Adipocyte (in vitro differentiated cells): ENCODE results near the gene CACNA1I.
"Not testable (repeated sequence)": the region's sequence is repeated elsewhere in the genome, so short reads cannot be mapped to it uniquely, and the experiment has no call there.

Experiments used
- DNase-seq: peaks from one replicate; pipeline ENCODE4 v3.0.0-alpha.2; 2015; ENCODE audit warnings: low read depth
- H3K27me3 ChIP-seq: replicated peaks from 2 replicates; pipeline ENCODE4 v1.7.0; 2013; ENCODE audit warnings: mild to moderate bottlenecking, low read length, moderate library complexity; ENCODE audit not compliant: control insufficient read depth, insufficient read depth
- H3K36me3 ChIP-seq: 2 replicates; pipeline ENCODE4 v1.7.0; 2013; ENCODE audit warnings: low read length, mild to moderate bottlenecking, moderate library complexity; ENCODE audit not compliant: control insufficient read depth, insufficient read depth, severe bottlenecking
- H3K4me1 ChIP-seq: 2 replicates; pipeline ENCODE4 v1.7.0; 2013; ENCODE audit warnings: mild to moderate bottlenecking, low read length, moderate library complexity; ENCODE audit not compliant: control insufficient read depth, insufficient read depth
- H3K4me3 ChIP-seq: 2 replicates; pipeline ENCODE4 v1.7.0; 2013; ENCODE audit warnings: mild to moderate bottlenecking, low read length, moderate library complexity
- H3K9ac ChIP-seq: 2 replicates; pipeline ENCODE4 v1.7.0; 2013; ENCODE audit warnings: mild to moderate bottlenecking, low read length, moderate library complexity
- H3K9me3 ChIP-seq: 2 replicates; pipeline ENCODE4 v1.7.0; 2013; ENCODE audit warnings: mild to moderate bottlenecking, low read length, moderate library complexity; ENCODE audit not compliant: control insufficient read depth

CACNA1I gene

GRCh38 chr22:39570665-39571064 is at the start of gene CACNA1I:
Gene CACNA1I (plus strand): TSS chr22:39570753. CDS start chr22:39570753, 0 bp downstream.
- Histone ChIP-seq H3K4me3 (no peak within 1 kb of the TSS), H3K9ac (no peak within 1 kb of the TSS), H3K36me3 (no peaks in the 10 kb centered on the region), H3K27me3 (peaks cover 20% of the 10 kb centered on the region), H3K4me1 (peaks cover 7% of the 10 kb centered on the region), H3K9me3 (no peaks in the 10 kb centered on the region)
- no peak for DNase-seq

- H3K27me3 ChIP-seq, H3K9me3 ChIP-seq: not testable (repeated sequence)
- peak; percentile 15 for DNase-seq
- H3K9ac ChIP-seq = peak overlapping the region; percentile 100
- peaks cover 53% of the 10 kb centered on the region for H3K36me3 ChIP-seq
- peak overlapping the region; percentile 95 for H3K4me3 ChIP-seq
- peaks cover 37% of the 10 kb centered on the region for H3K4me1 ChIP-seq
Measured at GRCh38 chr22:39521106-39521885, 49.3 kb upstream of the CACNA1I start.

GRCh38 chr22:39522091-39522490 is 48.5 kb upstream of the CACNA1I start:
- not testable (repeated sequence) for H3K27me3 ChIP-seq, H3K9me3 ChIP-seq, DNase-seq
- Histone ChIP-seq H3K4me3 (peak overlapping the region; percentile 95), H3K4me1 (peaks cover 37% of the 10 kb centered on the region), H3K9ac (peak overlapping the region; percentile 100), H3K36me3 (peaks cover 46% of the 10 kb centered on the region)

GRCh38 chr22:39522567-39523300 is 47.8 kb upstream of the CACNA1I start:
- Histone ChIP-seq H3K36me3 (peaks cover 43% of the 10 kb centered on the region), H3K4me1 (peaks cover 35% of the 10 kb centered on the region), H3K9me3 (no peaks in the 10 kb centered on the region), H3K4me3 (peak overlapping the region; percentile 95), H3K27me3 (no peaks in the 10 kb centered on the region), H3K9ac (peak overlapping the region; percentile 100)
- peak; percentile 61 for DNase-seq

GRCh38 chr22:39524089-39524752 is 46.3 kb upstream of the CACNA1I start:
- Histone ChIP-seq H3K9me3 (no peaks in the 10 kb centered on the region), H3K4me3 (peak overlapping the region; percentile 53), H3K36me3 (peaks cover 53% of the 10 kb centered on the region), H3K27me3 (no peaks in the 10 kb centered on the region), H3K9ac (peak overlapping the region; percentile 100), H3K4me1 (peaks cover 33% of the 10 kb centered on the region)
- peak; percentile 24 for DNase-seq

- Histone ChIP-seq H3K4me1 (peaks cover 39% of the 10 kb centered on the region), H3K9me3 (no peaks in the 10 kb centered on the region), H3K9ac (peak overlapping the region; percentile 100), H3K36me3 (peaks cover 60% of the 10 kb centered on the region), H3K4me3 (peak overlapping the region; percentile 53), H3K27me3 (no peaks in the 10 kb centered on the region)
- DNase-seq = no peak
Measured at GRCh38 chr22:39524753-39525657, 45.5 kb upstream of the CACNA1I start.

GRCh38 chr22:39525658-39525975 is 44.9 kb upstream of the CACNA1I start:
- Histone ChIP-seq H3K9ac (no peak overlapping the region), H3K36me3 (peaks cover 64% of the 10 kb centered on the region), H3K4me1 (peaks cover 45% of the 10 kb centered on the region), H3K4me3 (no peak overlapping the region), H3K27me3 (no peaks in the 10 kb centered on the region), H3K9me3 (no peaks in the 10 kb centered on the region)
- DNase-seq = no peak

GRCh38 chr22:39526736-39527171 is 43.8 kb upstream of the CACNA1I start:
- peaks cover 56% of the 10 kb centered on the region for H3K4me1 ChIP-seq
- no peak overlapping the region for H3K9ac ChIP-seq
- H3K9me3 ChIP-seq = no peaks in the 10 kb centered on the region
- no peaks in the 10 kb centered on the region for H3K27me3 ChIP-seq
- H3K36me3 ChIP-seq = peaks cover 57% of the 10 kb centered on the region
- no peak overlapping the region for H3K4me3 ChIP-seq
- no peak for DNase-seq

- no peaks in the 10 kb centered on the region for H3K27me3 ChIP-seq
- H3K36me3 ChIP-seq = peaks cover 49% of the 10 kb centered on the region
- H3K4me1 ChIP-seq = peaks cover 59% of the 10 kb centered on the region
- H3K9ac ChIP-seq = no peak overlapping the region
- no peaks in the 10 kb centered on the region for H3K9me3 ChIP-seq
- H3K4me3 ChIP-seq = no peak overlapping the region
- peak; percentile 29 for DNase-seq
Measured at GRCh38 chr22:39527481-39527961, 43.0 kb upstream of the CACNA1I start.

- Histone ChIP-seq H3K4me1 (peaks cover 59% of the 10 kb centered on the region), H3K4me3 (no peak overlapping the region), H3K27me3 (no peaks in the 10 kb centered on the region), H3K36me3 (peaks cover 43% of the 10 kb centered on the region), H3K9ac (peak overlapping the region; percentile 11), H3K9me3 (no peaks in the 10 kb centered on the region)
- DNase-seq = peak; percentile 19
Measured at GRCh38 chr22:39528080-39528661, 42.4 kb upstream of the CACNA1I start.
